ENCODE data around the gene UGT1A8.

DNA sequence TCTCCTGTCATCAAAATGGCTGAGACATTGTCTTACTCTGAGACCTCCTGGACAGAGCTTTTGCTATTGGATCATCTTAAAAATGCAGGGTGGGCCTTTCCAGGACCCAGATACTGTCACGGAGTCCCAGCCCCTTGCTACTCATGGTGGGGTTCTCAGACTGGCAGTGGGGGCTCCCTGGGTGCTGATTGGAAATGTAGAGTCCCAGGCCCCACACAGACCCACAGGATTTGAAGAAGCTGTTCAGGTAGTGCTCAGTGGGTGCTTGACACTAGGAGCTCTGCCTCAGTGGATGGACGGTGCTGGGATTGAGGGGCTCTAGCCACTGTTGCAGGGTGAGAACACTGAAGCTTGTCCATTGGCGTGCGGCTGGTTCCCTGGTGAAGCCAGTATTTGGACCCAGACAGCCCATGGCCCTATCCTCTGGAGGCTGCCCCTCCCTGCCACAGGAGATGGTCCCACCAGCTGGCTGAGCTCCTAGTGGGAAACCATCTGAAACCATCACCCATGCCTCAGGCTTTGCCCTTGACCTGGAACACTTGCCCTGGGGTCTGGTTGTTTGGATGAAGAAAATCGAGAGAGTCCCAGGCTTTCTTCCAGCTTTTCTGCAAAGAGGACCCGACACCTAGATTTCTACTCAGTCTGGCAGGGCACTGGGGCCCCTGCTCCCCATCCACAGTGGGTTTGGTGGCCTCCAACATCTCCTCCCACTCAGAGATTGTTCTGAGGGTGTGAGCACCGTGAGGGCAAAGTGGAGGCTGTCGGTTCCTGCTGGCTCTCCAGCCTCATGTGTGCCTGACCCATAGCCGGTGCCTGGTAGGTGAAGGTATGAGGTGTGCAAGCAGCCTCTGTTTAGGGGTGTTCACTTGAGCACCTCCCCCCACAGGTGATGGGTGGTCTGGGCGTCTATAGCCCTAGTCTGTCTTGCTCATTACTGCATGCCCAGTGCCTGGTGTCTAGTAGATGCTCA is 190.8 kb downstream of the UGT1A8 start:
- TF ChIP-seq, protein P1, sequence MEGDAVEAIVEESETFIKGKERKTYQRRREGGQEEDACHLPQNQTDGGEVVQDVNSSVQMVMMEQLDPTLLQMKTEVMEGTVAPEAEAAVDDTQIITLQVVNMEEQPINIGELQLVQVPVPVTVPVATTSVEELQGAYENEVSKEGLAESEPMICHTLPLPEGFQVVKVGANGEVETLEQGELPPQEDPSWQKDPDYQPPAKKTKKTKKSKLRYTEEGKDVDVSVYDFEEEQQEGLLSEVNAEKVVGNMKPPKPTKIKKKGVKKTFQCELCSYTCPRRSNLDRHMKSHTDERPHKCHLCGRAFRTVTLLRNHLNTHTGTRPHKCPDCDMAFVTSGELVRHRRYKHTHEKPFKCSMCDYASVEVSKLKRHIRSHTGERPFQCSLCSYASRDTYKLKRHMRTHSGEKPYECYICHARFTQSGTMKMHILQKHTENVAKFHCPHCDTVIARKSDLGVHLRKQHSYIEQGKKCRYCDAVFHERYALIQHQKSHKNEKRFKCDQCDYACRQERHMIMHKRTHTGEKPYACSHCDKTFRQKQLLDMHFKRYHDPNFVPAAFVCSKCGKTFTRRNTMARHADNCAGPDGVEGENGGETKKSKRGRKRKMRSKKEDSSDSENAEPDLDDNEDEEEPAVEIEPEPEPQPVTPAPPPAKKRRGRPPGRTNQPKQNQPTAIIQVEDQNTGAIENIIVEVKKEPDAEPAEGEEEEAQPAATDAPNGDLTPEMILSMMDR (conservative IDR thresholded peaks at IDR 0.05; ENCODE audit: low read length) = no peak
- no peak for TF ChIP-seq EZH2phosphoT487 (IDR thresholded peaks at IDR 0.05; ENCODE audit: borderline replicate concordance)
